ENCODE results near the gene LONP2. TPM values are rescaled to one million over a fixed set of nuclear protein-coding genes. Genes with fewer than 3 reads are reported as not detected.

LONP2 gene
- total RNA-seq, 4 donors from 2014 or later = 51.4 to 73.4 (median 63.3) TPM

- peaks cover 50 to 68% (median 56%) of the 10 kb centered on the region in 4 donors for H3K4me1 ChIP-seq
- peak overlapping the region in 1 of 4 donors; percentile 0 for H3K27ac ChIP-seq (replicated peaks in 1 of 4)
- intact Hi-C loops (cut with DNase I) = no loop called here
- DNase-seq (ENCODE audit: extremely low spot score) = no peak
- H3K36me3 ChIP-seq = peaks cover 0 to 7% (median 3%) of the 10 kb centered on the region in 4 donors
- TF ChIP-seq POLR2AphosphoS5 (IDR thresholded peaks at IDR 0.05) (no peak), EP300 (IDR thresholded peaks at IDR 0.05) (no peak), CTCF (IDR thresholded peaks at IDR 0.05) (no peak), POLR2A (IDR thresholded peaks at IDR 0.05; ENCODE audit: low read depth) (no peak)
- H3K4me3 ChIP-seq = no peak overlapping the region
- 69% methylated on average over 2 of the region's 2 CpGs for WGBS
- H3K27me3 ChIP-seq = no peaks in the 10 kb centered on the region
- no peaks in the 10 kb centered on the region for H3K9me3 ChIP-seq
Measured at GRCh38 chr16:48279199-48279598, 35.1 kb downstream of the LONP2 start.

GRCh38 chr16:48280546-48280945 lies 36.4 kb downstream of the LONP2 start:
- 86% methylated on average over 2 of the region's 2 CpGs for WGBS
- intact Hi-C loops (cut with DNase I) = no loop called here
- peaks cover 48 to 65% (median 55%) of the 10 kb centered on the region in 4 donors for H3K4me1 ChIP-seq
- H3K36me3 ChIP-seq = peaks cover 0 to 13% (median 4%) of the 10 kb centered on the region in 4 donors
- TF ChIP-seq CTCF (IDR thresholded peaks at IDR 0.05) (no peak), POLR2A (IDR thresholded peaks at IDR 0.05; ENCODE audit: low read depth) (no peak), EP300 (IDR thresholded peaks at IDR 0.05) (no peak), POLR2AphosphoS5 (IDR thresholded peaks at IDR 0.05) (no peak)
- no peaks in the 10 kb centered on the region for H3K9me3 ChIP-seq
- no peak overlapping the region for H3K27ac ChIP-seq (replicated peaks in 1 of 4)
- no peak for DNase-seq (ENCODE audit: extremely low spot score)
- no peak overlapping the region for H3K4me3 ChIP-seq
- H3K27me3 ChIP-seq = no peaks in the 10 kb centered on the region

- TF ChIP-seq EP300 (IDR thresholded peaks at IDR 0.05) (no peak), POLR2A (IDR thresholded peaks at IDR 0.05; ENCODE audit: low read depth) (no peak), POLR2AphosphoS5 (IDR thresholded peaks at IDR 0.05) (no peak), CTCF (IDR thresholded peaks at IDR 0.05) (no peak)
- Histone ChIP-seq H3K9me3 (peaks cover 0 to 7% (median 6%) of the 10 kb centered on the region in 4 donors), H3K27me3 (no peaks in the 10 kb centered on the region), H3K4me1 (peaks cover 27 to 45% (median 39%) of the 10 kb centered on the region in 4 donors), H3K36me3 (peaks cover 7 to 26% (median 16%) of the 10 kb centered on the region in 4 donors), H3K27ac (replicated peaks in 1 of 4) (peak overlapping the region; percentile 8 to 42 (median 34)), H3K4me3 (no peak overlapping the region)
- intact Hi-C loops (cut with DNase I) = no loop called here
- WGBS = 68% methylated on average over 2 of the region's 2 CpGs
- DNase-seq (ENCODE audit: extremely low spot score) = no peak
Measured at GRCh38 chr16:48282636-48283263, 38.6 kb downstream of the LONP2 start.

GRCh38 chr16:48284772-48285409 lies 40.8 kb downstream of the LONP2 start:
- H3K4me3 ChIP-seq = no peak overlapping the region
- DNase-seq (ENCODE audit: extremely low spot score) = no peak
- peaks cover 0 to 7% (median 6%) of the 10 kb centered on the region in 4 donors for H3K9me3 ChIP-seq
- H3K27me3 ChIP-seq = no peaks in the 10 kb centered on the region
- H3K4me1 ChIP-seq = peaks cover 12 to 30% (median 27%) of the 10 kb centered on the region in 4 donors
- no peak overlapping the region for H3K27ac ChIP-seq (replicated peaks in 1 of 4)
- intact Hi-C loops (cut with DNase I) = no loop called here
- 94% methylated on average over 4 of the region's 4 CpGs for WGBS
- H3K36me3 ChIP-seq = peaks cover 7 to 39% (median 20%) of the 10 kb centered on the region in 4 donors
- no peak for TF ChIP-seq POLR2AphosphoS5 (IDR thresholded peaks at IDR 0.05)
- no peak for TF ChIP-seq EP300 (IDR thresholded peaks at IDR 0.05)
- TF ChIP-seq CTCF (IDR thresholded peaks at IDR 0.05) = no peak
- no peak for TF ChIP-seq POLR2A (IDR thresholded peaks at IDR 0.05; ENCODE audit: low read depth)

All from esophagus muscularis mucosa (tissue), 4 donors.